ENCODE measurements around the gene ITGA5. TPM values are rescaled to one million over a fixed set of nuclear protein-coding genes. Genes with fewer than 3 reads are reported as not detected.

Gene ITGA5
- total and polyA plus RNA-seq, 2 of the 13 experiments (the other 11 are each of a cell fraction or from before 2014, with no cell fraction given) = 0.20 to 0.40 TPM

GRCh38 chr12:54360717-54361456 lies 58.2 kb downstream of the ITGA5 start (continued):
- TF ChIP-seq, protein P1, sequence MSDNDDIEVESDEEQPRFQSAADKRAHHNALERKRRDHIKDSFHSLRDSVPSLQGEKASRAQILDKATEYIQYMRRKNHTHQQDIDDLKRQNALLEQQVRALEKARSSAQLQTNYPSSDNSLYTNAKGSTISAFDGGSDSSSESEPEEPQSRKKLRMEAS (IDR thresholded peaks at IDR 0.05) = peak; percentile 41; the same call in 1 of the 2 replicates
- TF ChIP-seq TMF1 (CRISPR knock-in tag; IDR thresholded peaks at IDR 0.05; ENCODE audit: low read depth) = no peak
- TF ChIP-seq, protein P2, sequence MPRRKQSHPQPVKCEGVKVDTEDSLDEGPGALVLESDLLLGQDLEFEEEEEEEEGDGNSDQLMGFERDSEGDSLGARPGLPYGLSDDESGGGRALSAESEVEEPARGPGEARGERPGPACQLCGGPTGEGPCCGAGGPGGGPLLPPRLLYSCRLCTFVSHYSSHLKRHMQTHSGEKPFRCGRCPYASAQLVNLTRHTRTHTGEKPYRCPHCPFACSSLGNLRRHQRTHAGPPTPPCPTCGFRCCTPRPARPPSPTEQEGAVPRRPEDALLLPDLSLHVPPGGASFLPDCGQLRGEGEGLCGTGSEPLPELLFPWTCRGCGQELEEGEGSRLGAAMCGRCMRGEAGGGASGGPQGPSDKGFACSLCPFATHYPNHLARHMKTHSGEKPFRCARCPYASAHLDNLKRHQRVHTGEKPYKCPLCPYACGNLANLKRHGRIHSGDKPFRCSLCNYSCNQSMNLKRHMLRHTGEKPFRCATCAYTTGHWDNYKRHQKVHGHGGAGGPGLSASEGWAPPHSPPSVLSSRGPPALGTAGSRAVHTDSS (CRISPR knock-in tag; conservative IDR thresholded peaks at IDR 0.05) = no peak
- no peak for TF ChIP-seq SYNCRIP (IDR thresholded peaks at IDR 0.05; ENCODE audit: insufficient read depth, low read depth, low read length)
- no peak for TF ChIP-seq HMGXB3 (CRISPR knock-in tag; IDR thresholded peaks at IDR 0.05; ENCODE audit: borderline replicate concordance)
- no peak for TF ChIP-seq ZNF335 (CRISPR knock-in tag; IDR thresholded peaks at IDR 0.05)
- no peak for TF ChIP-seq ZNF569 (CRISPR knock-in tag; IDR thresholded peaks at IDR 0.05; ENCODE audit: borderline replicate concordance)
- no peak for TF ChIP-seq ZNF775 (CRISPR knock-in tag; IDR thresholded peaks at IDR 0.05; ENCODE audit: borderline replicate concordance)
- TF ChIP-seq, protein P3, sequence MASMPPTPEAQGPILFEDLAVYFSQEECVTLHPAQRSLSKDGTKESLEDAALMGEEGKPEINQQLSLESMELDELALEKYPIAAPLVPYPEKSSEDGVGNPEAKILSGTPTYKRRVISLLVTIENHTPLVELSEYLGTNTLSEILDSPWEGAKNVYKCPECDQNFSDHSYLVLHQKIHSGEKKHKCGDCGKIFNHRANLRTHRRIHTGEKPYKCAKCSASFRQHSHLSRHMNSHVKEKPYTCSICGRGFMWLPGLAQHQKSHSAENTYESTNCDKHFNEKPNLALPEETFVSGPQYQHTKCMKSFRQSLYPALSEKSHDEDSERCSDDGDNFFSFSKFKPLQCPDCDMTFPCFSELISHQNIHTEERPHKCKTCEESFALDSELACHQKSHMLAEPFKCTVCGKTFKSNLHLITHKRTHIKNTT (CRISPR knock-in tag; IDR thresholded peaks at IDR 0.05) = no peak
- TF ChIP-seq, protein P4, sequence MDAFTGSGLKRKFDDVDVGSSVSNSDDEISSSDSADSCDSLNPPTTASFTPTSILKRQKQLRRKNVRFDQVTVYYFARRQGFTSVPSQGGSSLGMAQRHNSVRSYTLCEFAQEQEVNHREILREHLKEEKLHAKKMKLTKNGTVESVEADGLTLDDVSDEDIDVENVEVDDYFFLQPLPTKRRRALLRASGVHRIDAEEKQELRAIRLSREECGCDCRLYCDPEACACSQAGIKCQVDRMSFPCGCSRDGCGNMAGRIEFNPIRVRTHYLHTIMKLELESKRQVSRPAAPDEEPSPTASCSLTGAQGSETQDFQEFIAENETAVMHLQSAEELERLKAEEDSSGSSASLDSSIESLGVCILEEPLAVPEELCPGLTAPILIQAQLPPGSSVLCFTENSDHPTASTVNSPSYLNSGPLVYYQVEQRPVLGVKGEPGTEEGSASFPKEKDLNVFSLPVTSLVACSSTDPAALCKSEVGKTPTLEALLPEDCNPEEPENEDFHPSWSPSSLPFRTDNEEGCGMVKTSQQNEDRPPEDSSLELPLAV (CRISPR knock-in tag; conservative IDR thresholded peaks at IDR 0.05; ENCODE audit: low read depth) = no peak
- TF ChIP-seq, protein P5, sequence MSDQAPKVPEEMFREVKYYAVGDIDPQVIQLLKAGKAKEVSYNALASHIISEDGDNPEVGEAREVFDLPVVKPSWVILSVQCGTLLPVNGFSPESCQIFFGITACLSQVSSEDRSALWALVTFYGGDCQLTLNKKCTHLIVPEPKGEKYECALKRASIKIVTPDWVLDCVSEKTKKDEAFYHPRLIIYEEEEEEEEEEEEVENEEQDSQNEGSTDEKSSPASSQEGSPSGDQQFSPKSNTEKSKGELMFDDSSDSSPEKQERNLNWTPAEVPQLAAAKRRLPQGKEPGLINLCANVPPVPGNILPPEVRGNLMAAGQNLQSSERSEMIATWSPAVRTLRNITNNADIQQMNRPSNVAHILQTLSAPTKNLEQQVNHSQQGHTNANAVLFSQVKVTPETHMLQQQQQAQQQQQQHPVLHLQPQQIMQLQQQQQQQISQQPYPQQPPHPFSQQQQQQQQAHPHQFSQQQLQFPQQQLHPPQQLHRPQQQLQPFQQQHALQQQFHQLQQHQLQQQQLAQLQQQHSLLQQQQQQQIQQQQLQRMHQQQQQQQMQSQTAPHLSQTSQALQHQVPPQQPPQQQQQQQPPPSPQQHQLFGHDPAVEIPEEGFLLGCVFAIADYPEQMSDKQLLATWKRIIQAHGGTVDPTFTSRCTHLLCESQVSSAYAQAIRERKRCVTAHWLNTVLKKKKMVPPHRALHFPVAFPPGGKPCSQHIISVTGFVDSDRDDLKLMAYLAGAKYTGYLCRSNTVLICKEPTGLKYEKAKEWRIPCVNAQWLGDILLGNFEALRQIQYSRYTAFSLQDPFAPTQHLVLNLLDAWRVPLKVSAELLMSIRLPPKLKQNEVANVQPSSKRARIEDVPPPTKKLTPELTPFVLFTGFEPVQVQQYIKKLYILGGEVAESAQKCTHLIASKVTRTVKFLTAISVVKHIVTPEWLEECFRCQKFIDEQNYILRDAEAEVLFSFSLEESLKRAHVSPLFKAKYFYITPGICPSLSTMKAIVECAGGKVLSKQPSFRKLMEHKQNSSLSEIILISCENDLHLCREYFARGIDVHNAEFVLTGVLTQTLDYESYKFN (CRISPR knock-in tag; conservative IDR thresholded peaks at IDR 0.05) = peak; percentile 22; the same call in 1 of the 2 replicates
- peak; percentile 69; the same call in 1 of the 2 replicates for TF ChIP-seq SALL2 (CRISPR knock-in tag; IDR thresholded peaks at IDR 0.05)
- TF ChIP-seq TBX3 (IDR thresholded peaks at IDR 0.05; ENCODE audit: borderline replicate concordance) = no peak
- TF ChIP-seq ZNF780A (CRISPR knock-in tag; IDR thresholded peaks at IDR 0.05) = no peak
